Endothelial cell of umbilical vein (primary cell): ENCODE results near the gene NAA38. TPM values are rescaled to one million over a fixed set of nuclear protein-coding genes. Genes with fewer than 3 reads are reported as not detected.

ENCODE experiments used
- BruUV-seq: library from RNA; stranded (reverse); fragments of 400-500 nt; replicated peaks from 2 replicates; lab custom pipeline; 2021; lab: Mats Ljungman, UMichigan
- CTCF ChIA-PET: fragments of 300-600, 350-600 bp; sonication (Branson Sonifier 250); formaldehyde crosslinking; loops from one replicate; lab custom pipeline; 2021; ENCODE audit warnings: antibody characterized with exemption, inconsistent platforms; lab: Charles Lee
- POLR2A ChIA-PET: fragments of 300-600, 350-600 bp; sonication (Branson Sonifier 250); formaldehyde crosslinking; loops from one replicate; lab custom pipeline; 2021; ENCODE audit warnings: antibody characterized with exemption, inconsistent platforms; lab: Charles Lee
- DNase-seq: peaks from one replicate; pipeline ENCODE4 v3.0.0-alpha.2; 2011; ENCODE audit warnings: low read depth, low spot score
- FAIRE-seq: peaks from 2 replicates; lab custom pipeline; 2011; peaks lifted over from hg19 to GRCh38; lab: Jason Lieb, UNC
- H2AFZ ChIP-seq: 2 replicates; pipeline ENCODE4 v1.6.0; 2012; ENCODE audit warnings: low read depth, low read length, control low read depth, inconsistent platforms
- H3K27ac ChIP-seq: 2 replicates; pipeline ENCODE4 v1.5.1; 2011; ENCODE audit warnings: low read depth, mild to moderate bottlenecking, control low read depth, low read length, moderate library complexity; ENCODE audit not compliant: insufficient read depth
- H3K27me3 ChIP-seq, 2 experiments: 2 replicates each; pipeline versions ENCODE4 v1.6.0 to v1.6.1; 2011; ENCODE audit warnings: low read length in 2 of 2, mixed read lengths in 1 of 2; ENCODE audit not compliant: control insufficient read depth in 2 of 2, insufficient read depth in 2 of 2
- H3K36me3 ChIP-seq, 2 experiments: 2 replicates in 1 of 2; 3 replicates in 1 of 2; pipeline ENCODE4 v1.5.1; 2011; ENCODE audit warnings: low read length in 2 of 2, mild to moderate bottlenecking in 1 of 2, moderate library complexity in 1 of 2; ENCODE audit not compliant: control insufficient read depth in 2 of 2, insufficient read depth in 2 of 2; ENCODE audit errors: extremely low read depth in 1 of 2
- H3K4me1 ChIP-seq: 3 replicates; pipeline ENCODE4 v1.5.1; 2011; ENCODE audit warnings: mild to moderate bottlenecking, low read length; ENCODE audit not compliant: control insufficient read depth, insufficient read depth; ENCODE audit errors: extremely low read depth
- H3K4me2 ChIP-seq: 2 replicates; pipeline ENCODE4 v1.6.1; 2011; ENCODE audit warnings: low read length, control low read depth, mixed read lengths; ENCODE audit not compliant: insufficient read depth
- H3K4me3 ChIP-seq, 3 experiments: fragments of 200-600 bp in 1 of 3; sonication (generic), shearing (Covaris generic) in 1 of 3; replicated peaks in 1 of 3; 2 replicates each; pipeline ENCODE4 v1.5.1; 2011 to 2016; ENCODE audit warnings: control low read depth in 3 of 3, low read length in 3 of 3, mild to moderate bottlenecking in 2 of 3, inconsistent platforms in 1 of 3, low read depth in 1 of 3, moderate library complexity in 1 of 3; ENCODE audit not compliant: insufficient read depth in 1 of 3
- H3K79me2 ChIP-seq: 2 replicates; pipeline ENCODE4 v1.6.0; 2012; ENCODE audit warnings: low read length, inconsistent platforms; ENCODE audit not compliant: control insufficient read depth, insufficient read depth
- H3K9ac ChIP-seq: replicated peaks from 2 replicates; pipeline ENCODE3; 2011; ENCODE audit warnings: low read length, control low read depth; ENCODE audit not compliant: insufficient read depth; ENCODE audit errors: extremely low read depth
- H3K9me1 ChIP-seq: replicated peaks from 3 replicates; pipeline ENCODE4 v1.6.0; 2011; ENCODE audit warnings: mild to moderate bottlenecking, low read length; ENCODE audit not compliant: control insufficient read depth, insufficient read depth; ENCODE audit errors: extremely low read depth
- H3K9me3 ChIP-seq: replicated peaks from 2 replicates; pipeline ENCODE4 v1.5.1; 2012; ENCODE audit warnings: low read length, inconsistent platforms; ENCODE audit not compliant: control insufficient read depth, insufficient read depth
- H4K20me1 ChIP-seq: replicated peaks from 2 replicates; pipeline ENCODE3; 2011; ENCODE audit warnings: mild to moderate bottlenecking, low read length; ENCODE audit not compliant: control insufficient read depth, insufficient read depth; ENCODE audit errors: extremely low read depth
- EZH2 ChIP-seq: IDR thresholded peaks from 2 replicates; pipeline ENCODE4 v1.6.1; 2012; ENCODE audit warnings: borderline replicate concordance, low read depth, mild to moderate bottlenecking, moderate library complexity, low read length, inconsistent platforms; ENCODE audit not compliant: severe bottlenecking
- FOS ChIP-seq: IDR thresholded peaks from 2 replicates; pipeline ENCODE4 v1.6.1; 2011; ENCODE audit warnings: mild to moderate bottlenecking, low read length, moderate library complexity, borderline replicate concordance; ENCODE audit not compliant: insufficient read depth
- GATA2 ChIP-seq: IDR thresholded peaks from 2 replicates; pipeline ENCODE4 v1.7.0; 2011; ENCODE audit warnings: low read depth, mild to moderate bottlenecking, moderate library complexity, mixed read lengths, low read length; ENCODE audit not compliant: insufficient read length, insufficient read depth
- JUN ChIP-seq: IDR thresholded peaks from 2 replicates; pipeline ENCODE4 v1.6.1; 2011; ENCODE audit warnings: borderline replicate concordance, low read depth; ENCODE audit not compliant: insufficient read length, insufficient read depth
- MYC ChIP-seq: IDR thresholded peaks from one replicate; pipeline ENCODE4 v1.6.1; 2011; ENCODE audit warnings: mild to moderate bottlenecking, low read depth, low read length
- POLR2A ChIP-seq: IDR thresholded peaks from 2 replicates; pipeline ENCODE4 v1.6.1; 2012; ENCODE audit warnings: low read depth, mild to moderate bottlenecking, control low read depth, low read length
- POLR2AphosphoS5 ChIP-seq: IDR thresholded peaks from 2 replicates; pipeline ENCODE4 v1.6.1; 2012; ENCODE audit warnings: low read depth, mild to moderate bottlenecking, control low read depth, low read length, moderate library complexity; ENCODE audit not compliant: insufficient read depth
- dilution Hi-C: fragments of 300-500 bp; cut with MboI; formaldehyde crosslinking; loops from one replicate; pipeline ENCODE4 v1.15.0; 2019; ENCODE audit warnings: low sequenced_read_pairs; ENCODE audit not compliant: extremely low pct_ligation_motif_present
- intact Hi-C: fragments of 100-400 bp; cut with micrococcal nuclease; formaldehyde crosslinking; loops from one replicate; pipeline ENCODE4 v1.10.0; 2022
- polyA plus RNA-seq, 4 experiments: library from polyadenylated mRNA; depleted of rRNA in 3 of 4; stranded (reverse) in 3 of 4; unstranded in 1 of 4; fragments of >200 nt; gene quantifications; 2 replicates each; pipeline versions ENCODE4 v1.2.1 to v1.2.3, GENCODE V29; 2011 to 2012; ENCODE audit warnings: missing spikeins in 1 of 4
- total RNA-seq: library from RNA; stranded (reverse); gene quantifications from 2 replicates; pipeline ENCODE4 v1.2.3, GENCODE V29; 2021
- TF ChIP-seq, protein P1 (sequence below), 2 donors: IDR thresholded peaks; 1 replicate in 1 of 2; 2 replicates in 1 of 2; pipeline ENCODE4 v1.5.1; 2011; ENCODE audit warnings: low read length in 2 of 2, mild to moderate bottlenecking in 2 of 2, moderate library complexity in 2 of 2, control low read depth in 1 of 2, inconsistent platforms in 1 of 2, low read depth in 1 of 2; ENCODE audit not compliant: insufficient read depth in 1 of 2; ENCODE audit errors: extremely low read depth in 1 of 2
- TF ChIP-seq, protein P2 (sequence below): IDR thresholded peaks from 2 replicates; pipeline ENCODE4 v1.6.1; 2011; ENCODE audit not compliant: insufficient read depth, insufficient read length

Gene NAA38
- total and polyA plus RNA-seq, 2 donors (not counting 3 experiments of a cell fraction or from before 2014, with no cell fraction given) = 119 to 267 TPM

DNA sequence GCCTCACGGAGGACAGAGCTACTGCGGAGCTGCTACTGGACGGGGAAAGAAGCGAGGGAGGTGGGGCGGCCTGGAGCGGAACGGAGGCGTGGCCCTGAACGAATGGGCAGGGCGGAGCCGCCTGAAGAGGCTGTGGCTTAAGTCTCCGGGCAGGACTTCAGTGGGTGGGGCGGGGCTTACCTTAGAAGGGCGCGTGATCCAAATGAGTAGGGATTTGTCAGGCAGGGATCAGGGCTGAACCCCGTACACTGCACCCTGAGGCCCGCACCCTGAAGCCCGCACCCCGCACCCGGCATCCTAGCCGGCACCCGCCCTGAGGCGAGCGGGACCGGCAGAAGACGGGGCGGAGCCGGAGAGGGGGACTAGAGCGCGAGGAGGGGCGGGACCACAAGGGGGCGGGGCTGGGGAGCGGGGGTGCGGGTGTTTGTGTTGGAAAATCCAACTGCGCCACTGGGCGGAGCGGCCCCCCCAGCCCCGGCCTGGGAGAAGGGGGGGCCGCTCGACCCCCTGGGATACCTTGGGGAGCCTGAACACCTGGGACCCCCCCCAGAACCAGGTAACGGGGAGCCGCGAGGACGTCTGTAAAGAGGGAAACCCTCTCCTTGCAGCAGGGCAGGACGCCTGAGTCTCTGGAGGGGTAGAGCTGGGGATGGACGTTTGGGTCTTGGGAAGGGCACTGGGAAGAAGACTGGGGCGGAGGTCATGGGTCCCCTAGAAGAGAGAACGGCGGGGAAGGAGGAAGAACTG lies 23.4 kb downstream of the NAA38 start, which contains the start of gene KDM6B:
KDM6B (plus strand) TSS at position 423 of the 747 bp plus-strand sequence. CDS start 11,338 bp downstream, outside the sequence.
- peak; percentile 96 for FAIRE-seq
- dilution Hi-C loops = no loop called here
- CTCF ChIA-PET = interaction anchor here (0.9 to 5.8 kb wide), 15 partner anchors 9 to 226 kb away, joined by 3 to 32 read pairs (median 4); partner anchors contain the start of genes CYB5D1, NAA38 and TMEM88
- Histone ChIP-seq H4K20me1 (no peaks in the 10 kb centered on the region), H3K27ac (peak within 1 kb of the TSS; percentile 94), H3K4me2 (peak within 1 kb of the TSS; percentile 79), H3K27me3 (peaks cover 0 to 3% of the 10 kb centered on the region in 2 experiments), H3K9ac (peak within 1 kb of the TSS; percentile 96), H2AFZ (peak within 1 kb of the TSS; percentile 86), H3K4me3 (peak within 1 kb of the TSS; percentile 34 to 64 (median 61)), H3K9me3 (no peaks in the 10 kb centered on the region), H3K79me2 (no peaks in the 10 kb centered on the region), H3K9me1 (no peaks in the 10 kb centered on the region), H3K4me1 (peaks cover 32% of the 10 kb centered on the region), H3K36me3 (no peaks in the 10 kb centered on the region)
- POLR2A ChIA-PET = no interaction called here
- TF ChIP-seq EZH2 (no peak), JUN (no peak), GATA2 (no peak), MYC (no peak), FOS (no peak), POLR2A (no peak), POLR2AphosphoS5 (no peak)
- TF ChIP-seq, protein P1, sequence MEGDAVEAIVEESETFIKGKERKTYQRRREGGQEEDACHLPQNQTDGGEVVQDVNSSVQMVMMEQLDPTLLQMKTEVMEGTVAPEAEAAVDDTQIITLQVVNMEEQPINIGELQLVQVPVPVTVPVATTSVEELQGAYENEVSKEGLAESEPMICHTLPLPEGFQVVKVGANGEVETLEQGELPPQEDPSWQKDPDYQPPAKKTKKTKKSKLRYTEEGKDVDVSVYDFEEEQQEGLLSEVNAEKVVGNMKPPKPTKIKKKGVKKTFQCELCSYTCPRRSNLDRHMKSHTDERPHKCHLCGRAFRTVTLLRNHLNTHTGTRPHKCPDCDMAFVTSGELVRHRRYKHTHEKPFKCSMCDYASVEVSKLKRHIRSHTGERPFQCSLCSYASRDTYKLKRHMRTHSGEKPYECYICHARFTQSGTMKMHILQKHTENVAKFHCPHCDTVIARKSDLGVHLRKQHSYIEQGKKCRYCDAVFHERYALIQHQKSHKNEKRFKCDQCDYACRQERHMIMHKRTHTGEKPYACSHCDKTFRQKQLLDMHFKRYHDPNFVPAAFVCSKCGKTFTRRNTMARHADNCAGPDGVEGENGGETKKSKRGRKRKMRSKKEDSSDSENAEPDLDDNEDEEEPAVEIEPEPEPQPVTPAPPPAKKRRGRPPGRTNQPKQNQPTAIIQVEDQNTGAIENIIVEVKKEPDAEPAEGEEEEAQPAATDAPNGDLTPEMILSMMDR (IDR thresholded peaks at IDR 0.05; ENCODE audit: extremely low read depth in 1 of 2, insufficient read depth in 1 of 2, low read depth in 1 of 2, low read length in 2 of 2) = no peak
- TF ChIP-seq, protein P2, sequence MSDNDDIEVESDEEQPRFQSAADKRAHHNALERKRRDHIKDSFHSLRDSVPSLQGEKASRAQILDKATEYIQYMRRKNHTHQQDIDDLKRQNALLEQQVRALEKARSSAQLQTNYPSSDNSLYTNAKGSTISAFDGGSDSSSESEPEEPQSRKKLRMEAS = no peak
- intact Hi-C loops = loop anchor here (1.0 kb wide), 2 partner anchors 17 to 53 kb away; no protein-coding TSS in a partner anchor
- BruUV-seq = no TSS peak
- peak; percentile 95 for DNase-seq
